Measurements from ENCODE around the gene CSPG4.
"Not testable (repeated sequence)": the region's sequence is repeated elsewhere in the genome, so short reads cannot be mapped to it uniquely, and the experiment has no call there.

The CSPG4 gene

DNA sequence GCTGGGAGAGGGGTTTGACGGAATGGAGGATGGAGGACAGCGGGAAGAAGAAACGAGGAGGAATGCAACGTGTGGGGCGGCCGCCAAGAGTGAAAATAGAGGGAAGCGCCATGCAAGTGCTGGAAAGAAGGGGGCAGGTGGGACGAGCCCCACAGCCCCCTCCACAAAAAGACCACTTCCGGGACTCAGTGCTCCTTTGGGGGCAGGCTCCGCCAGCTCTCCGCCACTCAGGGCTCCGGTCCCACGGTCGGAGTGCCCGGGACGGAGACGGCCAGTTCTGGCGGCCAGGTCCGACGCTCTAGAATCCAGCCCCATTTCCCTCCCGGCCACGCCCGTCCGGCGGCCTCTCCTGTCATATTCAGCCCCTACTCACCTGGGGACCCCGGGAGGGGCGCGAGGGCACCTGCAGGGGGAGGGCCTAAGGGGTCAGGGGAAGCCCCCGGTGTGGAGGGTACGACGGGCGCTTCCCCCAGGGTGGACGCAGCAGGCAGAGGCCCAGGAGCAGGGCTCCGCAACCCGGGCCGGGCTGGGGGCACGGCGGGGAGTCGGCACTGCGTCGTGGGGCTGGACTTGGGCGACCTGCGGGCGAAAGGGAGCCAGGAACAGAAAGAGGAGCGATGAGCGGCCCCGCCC is 25.5 kb upstream of the CSPG4 start:
- DNase-seq (ENCODE audit: low read depth in 2 of 2) = no peak

DNA sequence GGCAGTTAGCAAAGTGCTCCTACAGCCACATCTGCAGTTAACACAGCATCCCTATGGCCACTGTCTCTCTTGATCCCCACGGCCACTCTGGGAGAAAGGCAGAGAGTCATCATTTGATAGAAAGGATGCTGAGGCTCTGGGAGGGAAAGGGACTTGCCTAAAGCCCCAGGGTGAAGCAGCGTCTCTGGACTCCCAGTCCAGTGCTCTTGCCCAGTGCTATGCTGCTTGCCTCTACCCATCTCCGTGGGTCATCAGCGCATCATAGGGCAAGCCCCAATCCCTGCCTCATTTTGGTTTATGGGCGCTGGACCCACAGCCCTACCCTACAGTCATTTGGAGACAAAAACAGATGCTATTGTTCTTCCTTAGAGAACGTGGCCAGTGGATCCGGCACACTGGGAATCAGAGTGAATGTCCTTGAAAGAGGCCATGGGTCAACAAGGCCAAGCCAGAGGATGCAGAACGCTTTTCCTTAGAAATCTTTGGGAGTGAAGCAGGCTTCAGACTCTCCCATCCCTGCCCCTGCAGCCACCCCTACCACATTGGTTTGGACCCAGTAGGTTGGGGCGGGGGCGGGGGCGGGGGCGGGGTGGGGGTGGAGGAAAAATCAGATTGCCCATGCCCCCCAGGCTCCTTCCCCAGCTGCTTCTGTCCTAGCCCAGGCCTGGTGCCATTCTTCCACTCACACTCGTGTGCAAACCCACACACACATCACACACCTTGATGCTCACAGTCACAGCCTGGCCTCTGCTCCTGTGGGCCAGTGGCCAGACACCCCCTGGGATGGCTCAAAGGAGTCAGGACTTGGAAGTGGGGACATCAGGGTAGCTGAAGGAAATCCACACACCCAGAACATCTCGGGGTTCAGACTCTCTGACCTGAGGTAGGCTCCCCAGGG is 24.7 kb upstream of the CSPG4 start:
- DNase-seq (ENCODE audit: low read depth in 2 of 2) = not testable (repeated sequence)

- no peak for DNase-seq (ENCODE audit: low read depth in 2 of 2)
These were observed 23.6 kb upstream of the CSPG4 start for GRCh38 chr15:75736256-75736655.

- not testable (repeated sequence) for DNase-seq (ENCODE audit: low read depth in 2 of 2)
These were observed 22.5 kb upstream of the CSPG4 start for GRCh38 chr15:75734861-75735760.

- no peak for DNase-seq (ENCODE audit: low read depth in 2 of 2)
These were observed 21.4 kb upstream of the CSPG4 start for GRCh38 chr15:75733761-75734651.

DNA sequence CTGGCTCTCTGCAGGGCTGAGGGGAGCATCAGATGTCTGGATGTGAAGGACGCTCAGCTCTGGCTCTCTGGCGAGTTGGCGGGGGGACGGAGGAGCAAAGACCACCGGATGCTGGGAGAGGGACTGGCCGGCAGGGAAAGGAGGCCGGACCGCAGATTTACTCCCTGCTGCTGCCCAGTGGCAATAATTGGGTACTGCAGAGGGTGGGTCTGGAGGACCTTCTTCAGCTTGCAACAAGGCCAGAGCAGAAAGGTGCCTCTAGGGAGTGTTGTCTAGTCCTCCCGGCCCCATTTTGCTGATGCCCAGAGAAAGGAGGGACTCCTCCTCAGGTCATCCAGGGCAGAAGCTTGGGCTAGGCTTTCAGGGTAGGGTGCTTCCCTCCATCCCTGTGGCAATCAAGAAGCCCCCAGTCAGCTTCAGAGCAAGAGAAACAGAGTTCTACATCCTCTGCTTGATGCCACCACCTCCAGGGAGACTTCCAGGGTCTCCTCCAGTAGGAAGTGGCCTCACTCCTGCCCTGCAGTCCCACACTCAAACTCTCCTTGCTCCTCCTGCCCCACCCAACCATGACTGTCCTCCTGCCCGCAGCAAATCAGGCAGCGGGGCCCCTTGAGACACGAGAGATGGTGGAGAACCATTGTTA is 20.3 kb upstream of the CSPG4 start:
- no peak for DNase-seq (ENCODE audit: low read depth in 2 of 2)

DNA sequence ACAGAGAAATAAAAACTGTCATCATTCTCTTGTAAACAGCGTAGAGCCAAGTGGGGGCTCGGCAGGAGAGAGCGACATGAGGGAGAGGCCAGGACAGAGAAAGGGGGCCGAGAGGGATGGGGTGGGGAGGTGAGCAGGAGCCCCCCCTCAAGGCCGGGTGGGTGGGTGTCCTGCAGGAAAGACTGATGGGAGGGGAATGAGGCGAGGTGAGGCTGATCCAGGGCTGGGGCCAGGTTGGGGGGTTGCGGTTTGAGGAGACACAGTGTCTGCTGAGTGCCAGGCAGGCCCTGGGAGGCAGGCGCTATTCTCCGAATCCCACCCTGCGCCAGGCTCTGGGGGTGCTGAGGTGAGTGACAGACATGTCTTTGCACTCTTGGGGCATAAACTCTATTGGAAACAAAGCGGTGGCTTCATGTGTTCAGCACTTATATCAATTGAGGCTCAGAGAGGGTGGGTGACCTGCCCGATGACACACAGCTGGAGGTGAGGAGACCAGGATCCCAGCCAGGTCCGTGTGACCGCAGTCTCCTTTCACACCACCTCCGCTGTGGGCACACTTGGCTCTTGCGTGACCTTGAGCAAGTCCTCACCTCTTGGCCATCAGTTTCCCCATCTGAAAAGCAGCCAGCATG is 19.6 kb upstream of the CSPG4 start:
- DNase-seq (ENCODE audit: low read depth in 2 of 2) = no peak

- no peak for DNase-seq (ENCODE audit: low read depth in 2 of 2)
These were observed 18.9 kb upstream of the CSPG4 start for GRCh38 chr15:75731248-75732151.

GRCh38 chr15:75730376-75731247 is 18.0 kb upstream of the CSPG4 start:
- DNase-seq (ENCODE audit: low read depth in 2 of 2) = not testable (repeated sequence)

DNA sequence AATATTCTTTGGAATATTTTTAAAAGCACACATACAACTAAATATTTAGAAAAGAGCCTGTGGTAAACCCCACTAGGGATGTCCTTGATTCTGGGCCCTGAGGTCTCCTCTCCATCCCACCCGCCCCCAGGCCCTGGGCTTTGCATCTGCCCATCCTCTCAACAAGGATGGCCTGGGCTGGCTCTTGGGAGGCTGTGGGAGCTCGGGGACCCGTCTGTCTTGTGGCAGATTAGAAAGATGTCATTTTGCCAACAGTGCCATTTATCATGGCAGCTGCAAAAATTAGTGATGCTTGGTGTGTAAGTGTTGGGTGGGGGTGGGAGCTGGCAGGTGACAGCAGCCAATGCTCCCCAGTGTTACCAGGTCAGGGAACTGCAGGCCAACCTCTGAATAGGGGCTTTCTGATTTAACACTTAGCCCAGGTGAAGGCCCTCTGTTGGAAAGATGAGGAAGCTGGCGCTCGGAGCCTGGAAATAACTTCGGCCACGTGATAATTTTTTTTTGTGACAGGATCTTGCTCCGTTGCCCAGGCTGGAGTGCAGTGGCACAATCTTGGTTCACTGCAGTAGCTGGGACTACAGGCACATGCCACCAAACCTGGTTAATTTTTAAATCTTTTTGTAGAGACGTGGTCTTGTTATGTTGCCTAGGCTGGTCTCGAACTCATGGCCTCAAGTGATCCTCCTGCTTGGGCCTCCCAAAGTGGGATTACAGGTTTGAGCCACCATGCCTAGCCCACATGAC is 16.9 kb upstream of the CSPG4 start:
- DNase-seq (ENCODE audit: low read depth in 2 of 2) = no peak

DNA sequence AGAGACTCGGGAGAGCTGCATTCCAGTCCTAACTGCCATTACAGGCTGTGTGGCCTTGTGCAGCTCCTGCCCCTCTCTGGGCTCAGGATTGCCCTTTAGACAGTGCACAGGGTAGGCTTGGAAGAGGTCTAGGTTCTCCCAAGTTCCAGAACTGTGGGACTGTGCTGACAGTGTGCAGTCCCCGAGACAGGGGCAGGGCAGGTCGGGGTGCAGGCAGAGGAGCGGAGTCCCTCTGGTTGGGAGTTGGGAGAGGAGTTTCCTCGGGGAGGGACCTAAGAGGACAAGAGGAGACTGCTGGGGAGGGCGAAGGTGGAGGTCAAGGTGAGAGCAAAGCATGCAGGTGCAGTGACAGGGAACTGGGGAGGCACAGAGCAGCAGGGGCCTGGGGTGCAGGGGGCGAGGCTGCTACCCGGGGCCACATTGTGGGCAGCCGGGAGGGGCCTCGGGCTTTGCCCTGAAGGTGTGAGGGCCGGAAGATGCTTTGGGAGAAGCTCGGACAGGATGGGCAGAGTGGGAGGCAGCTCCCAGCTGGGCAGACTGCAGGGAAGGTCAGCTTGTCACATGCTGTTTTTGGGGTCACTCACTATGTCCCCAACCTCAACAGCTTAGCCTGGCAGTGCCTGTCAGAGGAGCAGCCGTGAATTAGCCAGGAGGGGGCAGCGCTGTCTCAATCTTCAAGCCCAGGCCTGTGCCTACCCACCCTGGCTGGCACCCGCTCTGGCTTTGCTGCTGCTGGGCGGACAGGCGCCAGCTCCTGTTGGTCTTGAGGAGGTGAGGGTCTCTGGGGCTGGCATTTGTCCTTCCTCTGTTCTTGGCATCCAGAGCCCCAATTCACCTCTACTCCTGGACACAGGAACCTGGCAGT is 15.4 kb upstream of the CSPG4 start:
- peak; percentile 31 to 48 for DNase-seq (ENCODE audit: low read depth in 2 of 2)

- no peak for DNase-seq (ENCODE audit: low read depth in 2 of 2)
These were observed 14.4 kb upstream of the CSPG4 start for GRCh38 chr15:75727031-75727531.

DNA sequence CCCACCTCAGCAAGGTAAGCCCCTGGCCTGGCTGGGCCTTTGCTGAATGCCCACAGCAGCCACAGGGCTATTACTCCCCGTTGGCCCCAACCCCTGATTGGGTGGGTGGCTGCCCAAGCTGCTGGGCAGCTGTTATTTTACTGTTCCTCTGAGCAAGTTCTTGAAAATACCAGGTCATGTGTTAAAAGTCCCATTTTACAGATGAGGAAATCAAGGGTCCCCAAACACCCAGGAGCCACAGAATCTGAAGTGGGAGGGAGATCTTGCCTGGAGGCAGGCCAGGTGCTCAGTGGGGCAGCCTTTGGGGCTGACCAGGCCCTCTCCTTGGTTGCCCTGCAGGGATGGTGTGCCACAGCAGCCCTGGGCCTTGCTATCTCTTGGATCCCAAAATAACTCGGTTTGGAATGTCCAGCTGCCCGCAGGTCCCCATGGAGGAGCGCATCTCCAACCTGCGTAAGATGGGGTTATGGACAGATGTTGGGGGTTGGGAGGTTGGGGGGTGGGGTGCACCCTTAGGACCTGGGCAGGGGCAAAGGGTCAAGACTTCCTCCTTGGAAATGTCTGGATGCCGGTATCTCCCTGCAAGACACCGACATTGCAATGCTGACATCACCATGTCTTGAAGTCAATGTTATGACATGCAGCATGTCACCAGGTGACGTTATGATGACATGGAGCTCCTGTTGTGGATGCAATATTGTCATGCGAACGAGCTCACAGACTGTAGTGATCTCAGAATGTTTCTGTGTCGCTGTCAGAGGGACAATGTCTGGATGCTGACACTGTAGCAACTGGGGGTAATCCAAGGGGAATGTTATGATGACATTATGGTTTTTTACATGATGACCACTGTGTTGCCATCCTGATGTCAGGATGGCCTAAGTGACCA is 13.3 kb upstream of the CSPG4 start:
- DNase-seq (ENCODE audit: low read depth in 2 of 2) = no peak

- DNase-seq (ENCODE audit: low read depth in 2 of 2) = no peak
These were observed 12.5 kb upstream of the CSPG4 start for GRCh38 chr15:75725006-75725718.

Measured in stimulated activated CD8-positive, alpha-beta memory T cell treated with anti-CD3 and anti-CD28 coated beads, Interleukin-15, amount 100 ng/mL, for 4 hours (primary cell).